Endometrium (tissue), 2 donors: ENCODE results near the gene LTF.

Experiments used
- FAIRE-seq: peaks from 2 replicates; lab custom pipeline; 2012; peaks lifted over from hg19 to GRCh38; lab: Jason Lieb, UNC
- donor health status: control.
- donor health status: control.

LTF gene

DNA sequence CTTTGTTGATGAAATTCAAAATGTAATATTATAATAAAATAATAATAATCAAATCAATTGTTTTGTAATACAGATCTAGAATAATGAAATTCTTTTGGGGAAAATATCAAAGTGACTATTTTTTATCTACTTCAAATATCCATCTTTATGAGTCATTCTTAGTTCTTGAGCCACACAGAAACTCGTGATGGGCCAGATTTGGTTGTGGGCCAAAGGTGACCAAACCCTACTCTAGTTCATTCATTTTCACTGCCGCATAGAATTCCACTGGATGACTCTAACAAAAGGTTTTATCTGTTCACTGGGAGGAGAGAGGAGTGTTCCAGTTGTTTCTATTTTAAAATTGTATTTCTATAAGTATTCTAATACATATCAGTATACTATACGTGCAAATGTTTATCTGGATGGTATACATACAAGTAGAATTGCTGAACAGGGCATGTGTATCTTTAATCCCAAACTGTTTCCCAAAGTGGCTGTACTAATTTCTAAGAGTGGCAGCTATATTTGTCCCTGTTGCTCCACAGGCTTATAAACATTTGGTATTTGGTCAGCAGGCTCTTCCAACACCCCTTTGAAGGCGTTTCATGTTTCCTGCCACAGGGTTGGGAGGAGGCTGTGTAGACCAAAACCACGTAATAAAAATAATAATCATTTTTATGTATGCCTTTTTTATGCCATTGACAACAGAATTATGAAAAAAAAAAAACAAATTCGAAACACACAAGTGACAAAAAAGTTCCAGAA, 25.8 kb upstream of the LTF start:
- peak; percentile 4 for FAIRE-seq

DNA sequence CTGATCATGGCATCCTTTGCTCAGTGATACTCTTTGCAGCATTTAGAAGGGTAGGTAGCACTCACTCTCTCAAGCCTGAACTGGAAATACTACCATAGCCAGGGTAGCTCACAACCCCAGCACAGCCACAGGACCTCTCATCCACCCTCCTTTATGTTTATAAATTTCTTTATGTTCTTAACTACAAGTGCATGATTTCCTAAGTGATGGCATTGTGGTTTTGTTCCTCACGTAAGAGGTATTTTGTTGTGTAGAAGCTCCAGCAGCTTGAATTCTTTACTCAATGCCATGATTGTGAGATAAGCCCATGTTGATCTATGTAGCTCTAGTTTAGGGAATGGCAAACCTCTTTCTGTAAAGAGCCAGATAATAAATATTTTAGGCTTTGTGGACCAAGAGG, 25.2 kb upstream of the LTF start:
- no peak for FAIRE-seq

DNA sequence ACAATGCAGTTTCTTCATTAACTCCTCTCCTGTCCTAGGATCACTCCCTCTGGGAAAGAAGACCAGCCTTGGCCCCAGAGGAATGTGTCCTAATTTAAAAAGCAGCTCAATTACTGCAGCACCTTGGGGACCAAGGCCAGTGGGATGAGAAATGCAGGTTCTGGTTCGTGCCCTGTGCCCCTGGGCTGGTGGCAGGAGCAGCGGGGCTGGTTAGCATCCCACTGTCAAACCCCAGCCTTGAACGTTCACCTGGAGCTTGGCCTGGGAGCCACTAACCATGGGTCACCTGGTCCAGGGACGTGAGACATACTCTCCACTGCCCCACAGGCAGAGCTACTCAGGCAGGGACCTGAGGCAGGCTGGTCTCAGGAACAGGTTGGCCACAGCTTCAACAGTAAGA, 24.7 kb upstream of the LTF start:
- no peak for FAIRE-seq

DNA sequence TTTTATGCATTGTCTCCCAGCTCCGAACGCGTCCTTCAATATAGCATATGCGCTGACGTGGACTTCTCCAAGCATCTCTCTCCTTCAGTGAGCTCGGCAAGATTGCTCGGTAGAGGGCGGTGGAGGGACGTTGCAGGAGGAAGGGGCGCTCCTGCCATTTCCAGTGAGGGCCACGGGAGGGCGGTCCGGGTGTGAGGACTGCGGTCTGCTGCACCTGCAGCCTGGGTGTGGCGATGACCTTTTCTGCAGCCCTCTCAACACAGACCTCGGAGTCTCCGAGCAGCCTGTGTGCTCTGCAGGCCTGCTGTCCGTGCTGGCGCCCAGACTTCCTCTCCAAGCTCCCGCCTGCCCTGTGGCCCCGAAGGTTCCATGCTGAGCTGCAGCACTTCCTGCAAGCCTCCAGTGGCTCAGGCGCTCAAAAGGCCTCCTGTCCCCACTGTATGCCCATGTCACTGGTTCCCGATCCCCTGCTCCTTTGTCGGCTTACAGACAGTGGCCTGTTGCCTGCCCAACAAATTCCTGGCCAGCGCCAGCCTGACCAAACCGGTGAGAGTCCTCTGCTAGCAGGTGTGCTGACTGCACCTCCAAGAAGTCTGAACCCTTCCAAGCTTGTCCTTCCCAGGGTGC, 24.1 kb upstream of the LTF start:
- FAIRE-seq: peak; percentile 86

DNA sequence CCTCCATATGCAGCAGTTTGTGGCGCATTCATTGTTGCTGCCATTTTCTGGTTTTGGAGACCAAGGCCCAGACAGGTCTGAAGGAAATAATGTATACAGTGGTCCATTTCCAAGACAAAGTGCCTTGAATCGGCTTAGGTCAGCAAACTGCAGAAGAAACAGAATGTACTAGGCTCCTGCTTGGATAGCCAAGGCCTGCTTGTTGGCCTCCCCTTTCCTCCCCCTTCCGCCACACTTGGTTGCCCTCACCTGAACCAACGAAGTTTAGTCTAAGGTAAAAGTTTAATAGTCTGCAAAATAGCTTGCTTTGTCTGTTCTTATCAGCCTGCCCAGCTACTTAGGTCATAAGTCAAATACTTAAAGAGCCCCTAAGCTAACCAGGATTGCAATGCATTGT, 21.1 kb upstream of the LTF start:
- no peak for FAIRE-seq

DNA sequence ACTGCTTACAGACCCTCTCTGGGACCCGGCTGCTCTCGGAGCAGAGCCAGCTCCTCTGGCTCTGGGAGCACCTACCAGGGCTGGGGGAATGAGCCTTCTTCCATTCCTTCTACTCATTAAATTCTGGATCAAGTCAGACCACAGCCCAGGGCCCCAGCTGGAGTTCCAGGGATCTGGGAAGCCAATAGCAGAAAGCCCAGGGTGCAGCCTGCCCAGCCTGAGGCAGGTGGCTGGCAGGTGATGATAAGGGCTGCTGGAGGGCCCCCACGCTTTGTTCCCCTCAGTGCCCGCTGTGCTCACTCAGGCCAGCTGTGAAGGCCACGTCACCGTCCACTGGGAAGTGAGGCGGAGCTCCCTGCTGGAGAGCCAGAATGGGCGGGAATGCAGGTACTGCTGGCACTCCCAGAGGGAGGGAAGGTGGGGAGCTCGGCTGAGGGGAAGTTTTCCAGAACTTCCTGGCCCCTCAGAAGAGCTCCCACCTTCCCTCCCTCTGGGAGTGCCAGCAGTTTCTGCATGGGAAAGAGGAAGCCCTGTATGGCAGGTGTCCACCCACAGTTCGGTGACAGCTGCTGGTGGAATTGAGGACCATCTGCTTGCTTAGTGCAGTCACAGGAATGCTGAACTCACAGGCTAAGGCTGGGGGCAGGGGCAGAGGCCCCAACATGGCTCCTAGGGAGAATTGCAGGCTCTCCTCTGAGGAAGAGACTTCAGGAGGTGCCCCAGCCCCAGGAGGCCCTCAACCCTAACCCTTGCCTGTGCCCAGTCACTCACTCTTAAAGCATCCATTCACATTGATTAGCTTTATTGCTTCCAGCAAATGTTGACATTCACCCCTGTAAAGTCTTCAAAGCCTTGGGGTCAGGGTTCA, 20.4 kb upstream of the LTF start:
- no peak for FAIRE-seq

DNA sequence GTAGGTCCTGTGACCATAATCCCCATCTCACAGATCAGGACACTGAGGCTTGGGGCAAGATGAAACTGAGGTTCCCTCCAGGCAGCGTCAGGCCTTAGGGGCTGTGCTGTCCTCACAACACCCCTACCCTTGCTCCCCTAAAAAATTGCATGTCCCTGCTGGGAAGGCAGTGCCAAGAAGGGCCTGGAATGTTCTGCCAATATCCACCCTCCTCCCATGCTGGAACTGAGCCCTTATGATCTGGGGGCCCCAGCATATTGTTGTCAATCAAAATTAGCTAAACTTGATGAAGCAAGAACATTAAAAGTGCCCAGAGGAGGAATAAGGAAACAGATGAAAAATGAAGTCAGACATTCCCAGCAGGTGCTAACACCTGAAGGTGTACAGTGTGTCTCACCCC, 19.7 kb upstream of the LTF start:
- no peak for FAIRE-seq

DNA sequence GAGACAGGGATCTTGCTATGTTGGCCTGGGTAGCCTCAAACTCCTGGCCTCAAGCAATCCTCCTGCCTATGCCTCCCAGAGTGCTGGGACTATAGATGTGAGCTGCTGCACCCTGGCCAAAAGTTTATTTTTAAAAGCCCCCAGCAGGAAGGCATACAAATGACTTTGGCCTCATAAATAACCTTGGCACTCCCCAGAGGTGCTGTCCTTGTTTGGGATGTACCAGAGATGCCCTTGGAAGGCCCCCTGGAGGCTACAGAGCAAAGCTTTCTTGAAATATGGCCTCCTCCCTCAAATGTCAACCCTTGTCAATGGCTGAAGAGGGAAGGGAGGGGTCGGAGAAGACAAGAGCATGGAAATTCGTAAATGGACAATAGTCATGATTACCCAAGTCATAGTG, 19.1 kb upstream of the LTF start:
- FAIRE-seq: no peak

DNA sequence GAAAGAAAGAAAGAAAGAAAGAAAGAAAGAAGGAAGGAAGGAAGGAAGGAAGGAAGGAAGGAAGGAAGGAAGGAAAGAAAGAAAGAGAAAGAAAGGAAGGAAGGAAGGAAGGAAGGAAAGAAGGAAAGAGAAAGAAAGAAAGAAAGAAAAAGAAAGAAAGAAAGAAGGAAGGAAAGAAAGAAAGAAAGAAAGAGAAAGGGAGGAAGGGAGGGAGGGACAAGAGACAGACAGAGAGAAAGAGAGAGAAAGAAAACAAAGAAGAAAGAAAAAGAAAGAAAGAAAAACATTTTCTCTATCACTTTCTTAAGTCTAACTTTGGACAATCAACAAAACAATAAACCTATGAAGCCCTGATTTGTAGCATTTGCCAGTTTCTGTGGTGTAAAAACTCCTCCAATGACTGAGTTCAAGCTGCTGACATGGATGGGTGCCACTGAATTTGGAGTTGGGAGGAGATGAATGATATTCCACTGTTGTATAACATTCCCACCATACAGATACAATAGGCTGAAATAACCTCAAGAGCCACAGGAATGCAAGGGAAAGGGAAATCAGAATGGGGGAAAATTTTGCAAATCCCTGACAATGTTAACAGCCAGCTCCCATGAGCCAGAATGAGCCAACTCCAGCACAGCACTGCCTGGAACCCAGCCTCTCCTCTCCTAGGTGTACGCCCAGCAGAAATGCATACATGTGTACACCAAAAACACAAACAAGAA, 18.1 kb upstream of the LTF start:
- FAIRE-seq: no peak

DNA sequence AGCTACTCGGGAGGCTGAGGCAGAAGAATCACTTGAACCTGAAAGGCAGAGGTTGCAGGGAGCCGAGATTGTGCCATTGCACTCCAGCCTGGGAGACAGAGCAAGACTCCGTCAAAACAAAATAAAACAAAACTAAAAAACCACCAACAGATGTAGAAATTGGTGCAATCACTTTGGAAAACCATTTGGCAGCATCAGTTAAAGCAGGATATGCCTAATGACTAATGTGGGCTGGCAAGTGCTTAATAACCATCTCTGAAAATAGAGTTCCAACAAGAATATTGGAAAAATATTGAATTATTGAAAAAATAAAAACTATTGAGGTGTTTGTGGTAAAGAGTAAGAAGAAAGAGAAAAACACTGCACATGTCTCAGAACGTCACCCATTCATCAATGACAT, 16.9 kb upstream of the LTF start:
- FAIRE-seq: no peak

DNA sequence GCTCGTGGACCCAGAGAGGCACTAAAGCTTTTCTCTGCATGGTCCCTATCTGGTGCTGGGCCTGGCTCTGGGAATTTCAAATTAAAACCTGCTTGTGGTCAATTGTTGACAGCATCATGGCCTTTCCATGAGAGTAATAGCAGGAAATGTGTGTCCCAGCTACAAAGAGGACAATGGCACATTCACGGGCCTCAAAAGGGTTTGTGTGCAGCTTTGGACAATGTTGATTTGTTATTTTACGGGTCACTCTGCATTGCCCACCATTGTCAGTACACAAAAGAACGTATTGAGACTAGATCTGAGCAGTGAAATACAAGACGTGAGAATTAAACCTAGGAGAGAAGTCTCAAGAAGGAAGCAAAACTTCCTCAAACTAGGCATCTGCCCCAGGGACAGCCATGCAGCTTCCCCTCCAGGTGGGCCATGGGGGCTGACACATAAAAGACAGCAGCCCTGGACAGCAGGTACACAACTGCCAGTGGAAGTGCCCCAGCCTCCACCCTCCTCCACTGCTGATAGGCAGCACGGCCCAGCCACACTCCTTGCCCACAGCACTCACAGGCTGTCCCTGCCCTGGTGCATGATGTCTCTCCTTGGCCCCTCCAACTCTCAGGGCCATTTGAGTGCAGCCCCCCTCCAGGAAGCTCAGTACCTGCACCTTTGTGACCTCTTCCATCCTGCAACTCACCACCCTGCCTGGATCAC, 15.9 kb upstream of the LTF start:
- FAIRE-seq: no peak

DNA sequence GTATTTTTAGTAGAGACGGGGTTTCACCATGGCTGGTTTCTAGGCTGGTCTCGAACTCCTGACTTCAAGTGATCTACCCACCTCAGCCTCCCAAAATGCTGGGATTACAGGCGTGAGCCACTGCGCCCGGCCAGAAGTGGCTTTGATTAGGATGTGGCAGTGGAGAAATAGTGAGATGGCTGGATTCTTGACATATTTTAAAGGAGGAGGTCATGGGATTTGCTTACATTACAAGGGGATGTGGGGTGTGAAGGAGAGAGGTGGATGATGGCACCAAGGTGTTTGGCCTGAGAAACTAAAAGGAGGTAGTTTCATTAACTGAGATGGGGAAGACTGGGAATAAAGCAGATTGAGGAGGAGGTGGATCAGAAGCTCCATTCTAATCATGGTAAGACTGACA, 15.0 kb upstream of the LTF start:
- FAIRE-seq: no peak

DNA sequence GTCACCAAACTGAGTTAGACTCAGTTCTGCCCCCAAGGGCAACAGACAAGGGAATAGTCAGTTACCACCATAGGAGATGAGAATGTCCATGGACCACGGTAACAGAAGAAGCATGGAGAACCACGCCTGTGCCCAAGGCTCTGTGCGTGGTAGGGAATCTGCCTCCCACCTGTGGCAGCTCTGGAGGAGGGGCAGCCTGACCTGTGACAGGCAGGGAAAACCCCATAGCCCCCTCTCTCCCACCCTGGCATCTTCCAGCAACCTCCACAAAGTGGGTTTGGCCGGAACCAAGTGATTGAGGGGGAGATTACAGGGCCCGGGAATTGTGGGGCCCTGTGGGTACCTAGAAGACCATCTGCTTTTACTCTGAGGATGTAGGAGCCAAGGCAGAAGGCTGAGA, 14.3 kb upstream of the LTF start:
- FAIRE-seq: no peak

DNA sequence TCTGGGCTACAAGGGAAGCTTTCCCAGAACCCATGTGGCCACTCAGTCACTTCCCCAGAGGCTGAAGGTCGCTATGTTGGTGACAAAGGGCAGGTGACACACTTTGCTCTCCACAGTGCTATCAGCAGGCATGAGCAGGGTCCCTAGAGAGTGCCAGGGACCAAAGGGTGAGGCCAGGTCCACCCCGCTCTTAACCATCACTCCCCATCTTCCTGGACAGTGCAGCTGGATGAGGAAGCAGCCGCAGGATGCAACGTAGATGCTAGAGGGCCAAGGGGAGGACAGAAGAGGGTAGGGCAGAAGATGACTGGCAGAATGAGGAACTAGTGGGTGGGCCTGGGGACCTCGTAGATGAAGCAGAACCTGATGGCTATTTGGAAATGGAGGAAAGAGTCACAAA, 13.6 kb upstream of the LTF start:
- no peak for FAIRE-seq

DNA sequence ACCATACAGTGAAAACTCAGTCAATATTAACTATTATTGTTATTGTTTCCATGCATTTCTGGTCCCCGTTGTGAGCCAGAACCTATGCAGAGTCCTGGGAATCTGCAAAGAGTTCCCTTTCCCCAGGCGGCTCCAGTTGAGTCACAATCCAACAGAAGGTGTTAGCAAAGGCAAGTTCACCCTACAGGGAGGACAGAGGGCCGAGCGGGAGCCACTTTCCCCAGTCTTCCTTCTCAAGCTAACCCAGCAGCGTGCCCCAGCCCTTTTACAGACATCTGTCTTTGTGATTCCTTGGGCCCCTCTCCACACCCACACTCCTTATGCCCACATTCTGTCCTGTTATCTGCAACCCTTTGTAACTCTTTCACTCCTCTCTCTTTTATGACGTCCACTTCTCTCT, 13.1 kb upstream of the LTF start:
- FAIRE-seq: no peak

DNA sequence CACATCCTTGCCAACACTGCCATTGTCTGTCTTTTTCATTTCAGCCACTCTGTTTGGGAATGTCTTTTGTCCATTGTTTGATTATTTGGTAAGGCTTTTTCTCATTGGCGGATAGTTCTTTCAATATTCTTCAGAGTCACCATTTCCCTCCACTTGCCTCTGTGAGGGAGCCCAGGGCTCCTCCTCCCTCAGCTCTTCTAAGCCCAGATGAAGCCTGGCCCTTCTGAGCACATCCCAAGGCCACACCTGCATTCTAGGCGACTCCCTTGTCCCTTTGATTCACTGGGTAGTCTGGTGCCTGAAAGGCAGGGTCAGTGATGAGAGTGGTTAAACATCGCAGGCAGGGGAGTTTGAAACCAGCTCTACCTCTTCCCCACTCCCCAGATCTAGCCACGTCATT, 12.4 kb upstream of the LTF start:
- FAIRE-seq: no peak

DNA sequence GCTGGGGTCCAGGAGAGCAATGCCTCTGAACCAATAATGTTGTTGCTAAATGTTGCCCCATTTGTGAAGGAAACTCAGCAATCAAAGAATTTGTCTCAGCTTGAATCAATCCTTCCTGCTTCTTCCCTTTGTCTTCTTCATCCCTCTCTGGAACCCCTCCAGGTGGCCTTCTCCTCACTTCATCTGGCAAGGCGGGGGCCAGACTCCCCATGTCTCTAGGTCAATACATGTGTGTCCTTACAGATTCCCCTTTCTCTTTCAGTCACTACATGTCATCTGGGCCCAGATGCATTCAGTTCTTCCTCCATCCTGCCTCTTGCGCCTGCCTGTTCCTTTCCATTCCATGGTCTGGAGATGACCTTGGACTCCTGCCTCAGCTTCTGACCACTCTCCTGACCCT, 8.0 kb upstream of the LTF start:
- no peak for FAIRE-seq

DNA sequence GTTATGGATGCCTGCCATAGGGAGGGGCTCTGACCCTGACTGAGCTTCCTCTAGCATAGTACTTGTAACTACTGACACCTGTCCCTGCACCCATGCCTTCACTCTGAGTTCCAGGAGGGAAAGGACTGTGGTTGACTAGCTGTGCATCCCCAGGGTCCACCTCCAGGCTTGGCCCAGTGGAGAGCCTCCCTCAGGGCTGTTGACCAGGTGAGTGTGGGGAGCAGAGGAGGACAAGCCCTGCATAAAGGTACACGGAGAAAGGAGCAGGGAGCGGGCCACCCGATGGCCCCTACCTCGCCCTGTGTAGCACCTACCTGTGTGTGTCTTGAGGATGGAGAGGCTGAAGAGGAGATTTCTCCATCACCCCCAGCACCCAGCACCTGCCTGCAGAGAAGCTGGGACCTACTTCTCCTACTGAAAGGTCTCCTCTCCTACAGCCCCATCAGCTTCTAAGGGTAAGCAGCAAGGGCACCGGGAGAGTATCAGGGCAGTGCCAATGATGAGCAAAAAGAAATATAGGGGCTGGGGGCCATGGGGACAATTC, 6.7 kb upstream of the LTF start:
- no peak for FAIRE-seq

DNA sequence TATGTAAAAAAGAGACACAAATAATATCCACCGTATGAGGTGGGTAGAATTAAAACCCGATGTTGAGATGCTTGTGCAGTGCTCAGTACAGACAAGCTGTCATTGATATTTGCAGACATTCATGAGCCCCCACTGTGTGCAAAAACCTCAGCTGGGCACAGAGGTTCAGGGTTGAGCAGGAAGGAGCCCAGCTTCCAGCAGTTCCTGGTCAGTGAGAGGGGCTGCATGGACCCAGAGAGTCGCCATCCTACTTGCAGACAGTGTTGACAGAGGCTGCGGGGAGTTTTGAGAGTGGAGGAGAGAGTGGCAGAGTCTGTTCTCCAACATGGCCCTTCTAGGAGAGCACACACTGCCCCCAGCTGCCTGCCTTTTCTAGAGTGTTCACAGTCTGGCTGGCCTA, 6.1 kb upstream of the LTF start:
- FAIRE-seq: no peak

DNA sequence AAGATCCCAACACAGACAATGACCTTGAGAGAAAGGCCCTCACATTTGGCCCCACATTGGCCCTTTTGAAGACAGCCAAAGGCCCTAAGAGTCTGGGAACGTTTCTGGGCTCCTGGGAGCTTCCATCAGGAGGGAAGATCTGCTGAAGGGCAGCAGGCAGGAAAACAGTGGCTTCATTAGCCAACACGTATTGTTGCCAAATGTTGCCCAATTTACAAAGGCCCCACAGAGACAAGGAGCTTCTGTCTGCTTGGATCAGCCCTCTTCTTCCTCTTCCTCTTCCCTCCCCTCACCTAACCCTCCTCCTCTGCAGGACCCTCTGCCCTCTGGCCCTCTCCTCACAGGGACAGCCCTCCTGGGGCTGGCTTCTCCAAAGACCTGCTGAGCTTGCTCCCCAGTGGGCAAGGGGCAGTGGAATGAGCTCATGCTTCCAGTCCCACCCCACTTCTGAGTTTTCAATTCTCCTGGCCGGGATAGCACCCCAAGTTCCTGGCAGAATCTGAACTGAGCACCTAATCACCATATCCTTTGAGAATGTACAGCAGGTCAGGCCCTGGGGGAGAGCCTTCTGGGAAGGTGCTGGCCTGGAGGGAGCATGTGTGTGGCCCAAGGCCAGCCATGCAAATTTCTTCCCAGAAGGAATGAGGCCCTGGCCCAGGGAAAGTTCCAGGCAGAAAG, 5.1 kb upstream of the LTF start:
- no peak for FAIRE-seq
